PC-3 (cell line): ENCODE results near the gene KLHDC3. TPM values are rescaled to one million over a fixed set of nuclear protein-coding genes. Genes with fewer than 3 reads are reported as not detected.

Experiments used
- ATAC-seq: fragments of 200-7000 bp; cut with Tn5 transposase; 2 replicates; pipeline ENCODE4 v1.9.1; 2020; ENCODE audit warnings: mild to moderate bottlenecking, moderate library complexity
- BruUV-seq: library from RNA; stranded (reverse); fragments of 400-500 nt; replicated peaks from 2 replicates; lab custom pipeline; 2021; lab: Mats Ljungman, UMichigan
- CTCF ChIA-PET: fragments of 300-600 bp; sonication (Branson Sonifier 250); formaldehyde crosslinking; loops from one replicate; lab custom pipeline; 2022; ENCODE audit warnings: antibody characterized with exemption; lab: Charles Lee
- POLR2A ChIA-PET: fragments of 300-600 bp; sonication (Branson Sonifier 250); formaldehyde crosslinking; loops from one replicate; lab custom pipeline; 2022; ENCODE audit warnings: antibody characterized with exemption; ENCODE audit not compliant: unreplicated experiment; lab: Charles Lee
- DNase-seq: peaks from one replicate; pipeline ENCODE4 v3.0.0-alpha.2; 2015
- H2AFZ ChIP-seq: fragments of 300-600 bp; sonication (generic); 2 replicates; pipeline ENCODE4 v1.6.0; 2016; ENCODE audit warnings: antibody characterized with exemption, low read length
- H3F3A ChIP-seq: fragments of 300-600 bp; sonication (generic); one replicate; pipeline ENCODE4 v1.6.0; 2017; ENCODE audit warnings: antibody characterized with exemption, low read length, control low read depth, mild to moderate bottlenecking; ENCODE audit not compliant: unreplicated experiment
- H3K27ac ChIP-seq: fragments of 300-600 bp; sonication (generic); 2 replicates; pipeline ENCODE4 v1.5.1; 2016; ENCODE audit warnings: mild to moderate bottlenecking, low read length
- H3K27me3 ChIP-seq: fragments of 300-600 bp; sonication (generic); 2 replicates; pipeline ENCODE4 v1.6.1; 2016; ENCODE audit warnings: low read length, mixed read lengths
- H3K36me3 ChIP-seq: fragments of 300-600 bp; sonication (generic); 2 replicates; pipeline ENCODE4 v1.6.1; 2016; ENCODE audit warnings: low read depth, mixed run types, low read length, mixed read lengths
- H3K4me1 ChIP-seq: fragments of 300-600 bp; sonication (generic); 2 replicates; pipeline ENCODE4 v1.5.1; 2016; ENCODE audit warnings: low read length; ENCODE audit not compliant: insufficient read depth
- H3K4me2 ChIP-seq: fragments of 300-600 bp; sonication (generic); 2 replicates; pipeline ENCODE4 v1.6.0; 2016; ENCODE audit warnings: low read length
- H3K4me3 ChIP-seq: fragments of 300-600 bp; sonication (generic); 2 replicates; pipeline ENCODE4 v1.5.1; 2016; ENCODE audit warnings: mild to moderate bottlenecking, low read length, mixed read lengths
- H3K79me2 ChIP-seq: fragments of 300-600 bp; sonication (generic); 2 replicates; pipeline ENCODE4 v1.6.1; 2017; ENCODE audit warnings: low read length, mixed read lengths
- H3K9ac ChIP-seq: fragments of 300-600 bp; sonication (generic); 2 replicates; pipeline ENCODE4 v1.6.0; 2016; ENCODE audit warnings: mild to moderate bottlenecking, low read length
- H3K9me2 ChIP-seq: fragments of 300-600 bp; sonication (generic); replicated peaks from 2 replicates; pipeline ENCODE4 v1.6.1; 2016; ENCODE audit warnings: mixed run types, low read length, mixed read lengths
- H3K9me3 ChIP-seq: fragments of 300-600 bp; sonication (generic); 2 replicates; pipeline ENCODE4 v1.6.1; 2016; ENCODE audit warnings: low read length, mixed read lengths
- H4K20me1 ChIP-seq: fragments of 300-600 bp; sonication (generic); 2 replicates; pipeline ENCODE4 v1.6.1; 2016; ENCODE audit warnings: low read length, mixed read lengths
- EZH2 ChIP-seq: fragments of 300-600 bp; sonication (generic); IDR thresholded peaks from one replicate; pipeline ENCODE4 v1.6.1; 2017; ENCODE audit warnings: antibody characterized with exemption, mild to moderate bottlenecking, low read length; ENCODE audit not compliant: unreplicated experiment
- EZH2phosphoT487 ChIP-seq: fragments of 300-600 bp; sonication (generic); IDR thresholded peaks from 2 replicates; pipeline ENCODE4 v1.6.1; 2018; ENCODE audit warnings: mild to moderate bottlenecking, antibody characterized with exemption, low read length, borderline replicate concordance
- intact Hi-C: fragments of 100-400 bp; cut with micrococcal nuclease; formaldehyde crosslinking; loops from 2 replicates; pipeline ENCODE4 v1.9.0; 2023
- total RNA-seq: library from RNA; depleted of rRNA; stranded (reverse); fragments of >200 nt; gene quantifications from 2 replicates; pipeline ENCODE4 v1.2.3, GENCODE V29; 2014
- TF ChIP-seq, protein P1 (sequence below): fragments of 300-600 bp; sonication (generic); conservative IDR thresholded peaks from 2 replicates; pipeline ENCODE4 v1.5.1; 2017; ENCODE audit warnings: antibody characterized with exemption, low read depth, mild to moderate bottlenecking, low read length

KLHDC3 gene
- total RNA-seq, 1 experiment from 2014 or later = 76.0 TPM

DNA sequence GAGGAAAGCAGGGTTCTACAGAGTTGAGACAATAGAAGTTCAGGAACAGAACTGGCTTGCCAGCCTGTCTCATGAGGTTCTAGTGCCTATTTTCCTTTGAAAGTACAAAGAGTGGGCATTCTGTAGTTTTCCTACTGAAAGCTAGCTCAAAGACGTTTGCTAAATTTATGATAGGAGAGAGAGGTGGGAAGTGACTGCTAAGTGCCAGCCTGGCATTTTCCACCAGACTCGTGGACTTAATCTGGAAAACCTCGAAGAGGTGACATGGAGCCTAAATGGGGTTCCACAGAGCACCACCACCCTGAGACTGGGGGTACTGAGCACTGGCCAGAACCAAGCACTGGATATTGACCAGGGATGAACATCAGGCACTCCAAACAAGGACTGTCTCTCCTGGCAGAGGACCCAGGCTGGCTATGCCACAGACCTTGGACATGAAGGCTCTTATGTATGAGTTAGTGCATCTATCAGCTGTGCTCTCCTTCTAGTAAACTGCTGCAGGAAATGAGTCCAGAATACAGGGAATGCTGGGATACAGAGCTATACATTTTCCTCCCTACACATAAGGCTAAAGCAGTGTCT, 42.2 kb upstream of the KLHDC3 start:
- Histone ChIP-seq H3K27ac (no peak overlapping the region), H3K36me3 (no peaks in the 10 kb centered on the region), H3K4me1 (peaks cover 7% of the 10 kb centered on the region; the same call in 1 of the 2 replicates), H2AFZ (no peak overlapping the region), H3F3A (no peaks in the 10 kb centered on the region), H3K4me3 (no peak overlapping the region), H3K9me3 (no peaks in the 10 kb centered on the region), H3K4me2 (no peak overlapping the region), H3K79me2 (peaks cover 11% of the 10 kb centered on the region), H3K27me3 (no peaks in the 10 kb centered on the region), H3K9ac (no peak overlapping the region), H4K20me1 (no peaks in the 10 kb centered on the region), H3K9me2 (no peaks in the 10 kb centered on the region)
- no TSS peak for BruUV-seq
- no peak for DNase-seq
- ChIA-PET POLR2A (no interaction called here), CTCF (no interaction called here)
- intact Hi-C loops = no loop called here
- no peak; the same call in 1 of the 2 replicates for ATAC-seq
- TF ChIP-seq, protein P1, sequence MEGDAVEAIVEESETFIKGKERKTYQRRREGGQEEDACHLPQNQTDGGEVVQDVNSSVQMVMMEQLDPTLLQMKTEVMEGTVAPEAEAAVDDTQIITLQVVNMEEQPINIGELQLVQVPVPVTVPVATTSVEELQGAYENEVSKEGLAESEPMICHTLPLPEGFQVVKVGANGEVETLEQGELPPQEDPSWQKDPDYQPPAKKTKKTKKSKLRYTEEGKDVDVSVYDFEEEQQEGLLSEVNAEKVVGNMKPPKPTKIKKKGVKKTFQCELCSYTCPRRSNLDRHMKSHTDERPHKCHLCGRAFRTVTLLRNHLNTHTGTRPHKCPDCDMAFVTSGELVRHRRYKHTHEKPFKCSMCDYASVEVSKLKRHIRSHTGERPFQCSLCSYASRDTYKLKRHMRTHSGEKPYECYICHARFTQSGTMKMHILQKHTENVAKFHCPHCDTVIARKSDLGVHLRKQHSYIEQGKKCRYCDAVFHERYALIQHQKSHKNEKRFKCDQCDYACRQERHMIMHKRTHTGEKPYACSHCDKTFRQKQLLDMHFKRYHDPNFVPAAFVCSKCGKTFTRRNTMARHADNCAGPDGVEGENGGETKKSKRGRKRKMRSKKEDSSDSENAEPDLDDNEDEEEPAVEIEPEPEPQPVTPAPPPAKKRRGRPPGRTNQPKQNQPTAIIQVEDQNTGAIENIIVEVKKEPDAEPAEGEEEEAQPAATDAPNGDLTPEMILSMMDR = no peak
- no peak for TF ChIP-seq EZH2
- no peak for TF ChIP-seq EZH2phosphoT487

DNA sequence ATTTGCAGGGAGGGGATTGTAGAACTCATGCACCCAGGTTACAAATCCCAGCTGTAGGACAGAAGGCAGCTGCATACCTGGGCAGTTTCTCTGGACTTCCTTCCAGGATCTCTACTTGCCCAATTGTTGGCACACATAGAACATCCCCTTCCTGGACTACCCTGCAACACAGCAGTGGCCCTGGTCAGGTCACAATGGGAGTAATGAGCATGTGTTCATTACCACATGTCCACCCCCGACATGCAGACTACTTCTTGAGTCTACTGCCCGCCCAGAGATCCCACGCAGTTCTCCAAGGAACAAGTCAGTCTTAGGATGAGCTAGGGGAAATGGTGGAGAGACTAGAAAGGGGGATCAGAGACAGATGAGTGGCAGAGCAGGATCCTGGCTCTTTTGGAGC, 40.1 kb upstream of the KLHDC3 start:
- TF ChIP-seq EZH2 = no peak
- ATAC-seq = no peak
- H2AFZ ChIP-seq = no peak overlapping the region
- no peaks in the 10 kb centered on the region for H3F3A ChIP-seq
- peaks cover 32% of the 10 kb centered on the region for H3K79me2 ChIP-seq
- no peak overlapping the region for H3K27ac ChIP-seq
- no peak overlapping the region for H3K4me3 ChIP-seq
- H3K36me3 ChIP-seq = no peaks in the 10 kb centered on the region
- no peak overlapping the region for H3K9ac ChIP-seq
- no peaks in the 10 kb centered on the region for H3K9me2 ChIP-seq
- ChIA-PET POLR2A (no interaction called here), CTCF (no interaction called here)
- no peaks in the 10 kb centered on the region for H4K20me1 ChIP-seq
- peaks cover 11% of the 10 kb centered on the region for H3K4me1 ChIP-seq
- no peak overlapping the region for H3K4me2 ChIP-seq
- DNase-seq = no peak
- intact Hi-C loops = no loop called here
- no peaks in the 10 kb centered on the region for H3K27me3 ChIP-seq
- BruUV-seq = no TSS peak
- no peaks in the 10 kb centered on the region for H3K9me3 ChIP-seq

DNA sequence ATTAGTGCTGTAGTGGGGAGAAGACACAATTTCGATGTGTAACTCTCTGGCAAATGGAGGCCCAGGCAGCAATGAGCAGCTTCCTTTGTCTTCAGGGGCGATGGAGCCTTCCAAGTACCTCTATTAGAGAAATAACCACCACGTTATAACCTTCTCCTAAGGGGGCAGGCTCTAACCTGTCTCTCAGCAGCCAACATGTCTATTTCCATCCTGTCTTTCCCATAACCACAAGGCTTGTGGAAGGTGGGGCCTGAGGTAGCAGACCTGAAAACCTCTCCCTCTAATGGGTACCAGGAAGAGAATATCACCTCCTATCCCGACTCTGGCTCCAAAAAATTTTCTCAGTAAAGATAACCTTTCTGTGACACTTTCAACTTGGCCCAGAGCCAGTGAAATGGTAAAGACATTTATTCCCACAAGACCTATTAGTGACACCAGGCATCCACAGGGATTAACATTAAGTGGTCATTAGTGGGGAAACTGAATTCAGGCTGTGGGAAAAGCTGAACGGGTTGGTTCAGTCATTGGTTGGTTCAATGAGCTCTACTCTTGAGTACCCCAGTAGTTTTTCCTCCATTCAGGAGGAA, 39.0 kb upstream of the KLHDC3 start:
- Histone ChIP-seq H3K36me3 (no peaks in the 10 kb centered on the region), H3K79me2 (peaks cover 42% of the 10 kb centered on the region), H3K9me2 (no peaks in the 10 kb centered on the region), H3K9ac (no peak overlapping the region), H2AFZ (no peak overlapping the region), H3K4me1 (peaks cover 20% of the 10 kb centered on the region), H3K27ac (no peak overlapping the region), H3K27me3 (no peaks in the 10 kb centered on the region), H3F3A (no peaks in the 10 kb centered on the region), H4K20me1 (no peaks in the 10 kb centered on the region), H3K4me2 (no peak overlapping the region), H3K9me3 (no peaks in the 10 kb centered on the region), H3K4me3 (no peak overlapping the region)
- no TSS peak for BruUV-seq
- CTCF ChIA-PET = no interaction called here
- intact Hi-C loops = no loop called here
- DNase-seq (no peak), ATAC-seq (no peak)
- TF ChIP-seq EZH2 = no peak
- TF ChIP-seq, protein P1 = no peak
- TF ChIP-seq EZH2phosphoT487 = no peak
- POLR2A ChIA-PET = no interaction called here
